Mesenchymal stem cell (in vitro differentiated cells and primary cell): Measurements from ENCODE around the gene CYBC1.
A peak's percentile ranks its signal among the peaks of the same experiment; 100 is the strongest.

Experiments
- DNase-seq: peaks from one replicate; pipeline ENCODE4 v3.0.0-alpha.2; 2013
- H2AFZ ChIP-seq: one replicate; pipeline ENCODE4 v1.6.1; 2013; ENCODE audit warnings: low read depth, mild to moderate bottlenecking, control low read depth, inconsistent platforms, low read length, moderate library complexity
- H2AK5ac ChIP-seq: 2 replicates; pipeline ENCODE4 v1.6.1; 2013; ENCODE audit warnings: low read length, moderate library complexity, mild to moderate bottlenecking, inconsistent platforms; ENCODE audit not compliant: severe bottlenecking
- H2BK120ac ChIP-seq: one replicate; pipeline ENCODE4 v1.6.1; 2013; ENCODE audit warnings: low read depth, mild to moderate bottlenecking, inconsistent platforms, low read length, moderate library complexity
- H2BK12ac ChIP-seq, 2 experiments: one replicate each; pipeline ENCODE4 v1.6.1; 2013; ENCODE audit warnings: inconsistent platforms in 2 of 2, low read length in 2 of 2, mild to moderate bottlenecking in 2 of 2, moderate library complexity in 2 of 2, control low read depth in 1 of 2
- H2BK15ac ChIP-seq: one replicate; pipeline ENCODE4 v1.6.1; 2013; ENCODE audit warnings: mild to moderate bottlenecking, low read depth, inconsistent platforms; ENCODE audit not compliant: poor library complexity, severe bottlenecking
- H2BK5ac ChIP-seq: 2 replicates; pipeline ENCODE4 v1.6.1; 2013; ENCODE audit warnings: low read depth, mild to moderate bottlenecking, low read length, control low read depth, inconsistent platforms; ENCODE audit not compliant: poor library complexity, severe bottlenecking
- H3K14ac ChIP-seq, 2 experiments: one replicate each; pipeline ENCODE4 v1.6.1; 2013; ENCODE audit warnings: inconsistent platforms in 2 of 2, low read length in 2 of 2, control low read depth in 1 of 2, mild to moderate bottlenecking in 1 of 2, moderate library complexity in 1 of 2
- H3K18ac ChIP-seq, 2 experiments: one replicate each; pipeline ENCODE4 v1.6.1; 2013; ENCODE audit warnings: inconsistent platforms in 2 of 2, low read length in 2 of 2, control low read depth in 1 of 2, low read depth in 1 of 2, mild to moderate bottlenecking in 1 of 2
- H3K23ac ChIP-seq, 2 experiments: one replicate each; pipeline ENCODE4 v1.6.1; 2013; ENCODE audit warnings: inconsistent platforms in 2 of 2, low read length in 2 of 2, mild to moderate bottlenecking in 2 of 2, moderate library complexity in 2 of 2, control low read depth in 1 of 2
- H3K27ac ChIP-seq: 2 replicates; pipeline ENCODE4 v1.5.1; 2013; ENCODE audit warnings: mild to moderate bottlenecking, moderate library complexity, low read length, control low read depth, inconsistent platforms; ENCODE audit not compliant: poor library complexity, severe bottlenecking
- H3K27me3 ChIP-seq, 2 experiments: 2 replicates each; pipeline versions ENCODE4 v1.6.1 to v1.7.0; 2013; ENCODE audit warnings: low read length in 2 of 2, mild to moderate bottlenecking in 2 of 2, moderate library complexity in 2 of 2, control low read depth in 1 of 2, inconsistent platforms in 1 of 2; ENCODE audit not compliant: control insufficient read depth in 1 of 2, insufficient read depth in 1 of 2
- H3K36me3 ChIP-seq, 2 experiments: 2 replicates each; pipeline versions ENCODE4 v1.6.1 to v1.7.0; 2013; ENCODE audit warnings: low read length in 2 of 2, control low read depth in 1 of 2, inconsistent platforms in 1 of 2, low read depth in 1 of 2, mild to moderate bottlenecking in 1 of 2; ENCODE audit not compliant: insufficient read depth in 2 of 2, control insufficient read depth in 1 of 2
- H3K4ac ChIP-seq, 2 experiments: one replicate each; pipeline ENCODE4 v1.6.1; 2013; ENCODE audit warnings: inconsistent platforms in 2 of 2, low read length in 2 of 2, mild to moderate bottlenecking in 2 of 2, moderate library complexity in 2 of 2, control low read depth in 1 of 2, low read depth in 1 of 2
- H3K4me1 ChIP-seq: 2 replicates; pipeline ENCODE4 v1.6.1; 2013; ENCODE audit warnings: low read depth, low read length, control low read depth; ENCODE audit not compliant: control insufficient read depth, insufficient read depth
- H3K4me2 ChIP-seq: 2 replicates; pipeline ENCODE4 v1.6.1; 2013; ENCODE audit warnings: low read length, mild to moderate bottlenecking, inconsistent platforms; ENCODE audit not compliant: poor library complexity, severe bottlenecking
- H3K4me3 ChIP-seq, 2 experiments: 2 replicates each; pipeline versions ENCODE4 v1.5.1 to v1.7.0; 2013; ENCODE audit warnings: low read length in 2 of 2, mild to moderate bottlenecking in 2 of 2, control low read depth in 1 of 2, low read depth in 1 of 2; ENCODE audit not compliant: insufficient read depth in 1 of 2
- H3K79me1 ChIP-seq: replicated peaks from 2 replicates; pipeline ENCODE4 v1.6.1; 2013; ENCODE audit warnings: mild to moderate bottlenecking, control low read depth, low read length, inconsistent platforms; ENCODE audit not compliant: poor library complexity, severe bottlenecking
- H3K9ac ChIP-seq: 2 replicates; pipeline ENCODE4 v1.7.0; 2013; ENCODE audit warnings: mild to moderate bottlenecking, low read length, moderate library complexity
- H3K9me3 ChIP-seq: 2 replicates; pipeline ENCODE4 v1.7.0; 2013; ENCODE audit warnings: mild to moderate bottlenecking, low read length; ENCODE audit not compliant: control insufficient read depth
- H4K8ac ChIP-seq: one replicate; pipeline ENCODE4 v1.6.1; 2013; ENCODE audit warnings: inconsistent platforms, mild to moderate bottlenecking, low read length, moderate library complexity
- H4K91ac ChIP-seq: one replicate; pipeline ENCODE4 v1.6.1; 2013; ENCODE audit warnings: mild to moderate bottlenecking, low read length, inconsistent platforms
- WGBS: methylation state at CpG from one replicate; pipeline ENCODE4 v1.1.7; 2013; ENCODE audit warnings: mixed read lengths; 5-methylcytosine and 5-hydroxymethylcytosine counted together

CYBC1 gene

GRCh38 chr17:82411396-82412053 is 39.0 kb downstream of the CYBC1 start:
- Histone ChIP-seq H2AFZ (no peak overlapping the region), H2AK5ac (no peak overlapping the region), H3K27ac (no peak overlapping the region), H3K9ac (no peak overlapping the region), H2BK120ac (no peak overlapping the region), H2BK15ac (no peak overlapping the region), H4K8ac (no peak overlapping the region), H4K91ac (no peak overlapping the region), H3K14ac (no peak overlapping the region), H3K4ac (no peak overlapping the region), H2BK12ac (no peak overlapping the region), H3K27me3 (no peaks in the 10 kb centered on the region), H3K36me3 (peaks cover 12 to 23% of the 10 kb centered on the region in 2 experiments), H3K4me1 (peaks cover 41% of the 10 kb centered on the region), H3K23ac (no peak overlapping the region), H3K4me2 (no peak overlapping the region), H3K18ac (no peak overlapping the region), H3K79me1 (peaks cover 21% of the 10 kb centered on the region), H2BK5ac (no peak overlapping the region), H3K9me3 (no peaks in the 10 kb centered on the region), H3K4me3 (no peak overlapping the region)
- no peak for DNase-seq
- 96% methylated on average over 24 of the region's 24 CpGs for WGBS

GRCh38 chr17:82410014-82410716 is 40.4 kb downstream of the CYBC1 start:
- no peak overlapping the region for H3K4me2 ChIP-seq
- no peak overlapping the region for H3K14ac ChIP-seq
- no peak overlapping the region for H3K23ac ChIP-seq
- no peaks in the 10 kb centered on the region for H3K9me3 ChIP-seq
- 97% methylated on average over 12 of the region's 14 CpGs for WGBS
- no peak overlapping the region for H2BK120ac ChIP-seq
- H2BK15ac ChIP-seq: no peak overlapping the region
- peak overlapping the region; percentile 58 for H2AK5ac ChIP-seq
- H4K91ac ChIP-seq: no peak overlapping the region
- no peak overlapping the region for H3K9ac ChIP-seq
- H3K27me3 ChIP-seq: no peaks in the 10 kb centered on the region
- H3K4me1 ChIP-seq: peaks cover 43% of the 10 kb centered on the region
- H2BK12ac ChIP-seq: no peak overlapping the region
- H3K4ac ChIP-seq: no peak overlapping the region
- no peak for DNase-seq
- H2BK5ac ChIP-seq: no peak overlapping the region
- H3K27ac ChIP-seq: no peak overlapping the region
- no peak overlapping the region for H3K4me3 ChIP-seq
- H4K8ac ChIP-seq: no peak overlapping the region
- peaks cover 14 to 28% of the 10 kb centered on the region in 2 experiments for H3K36me3 ChIP-seq
- no peak overlapping the region for H3K18ac ChIP-seq
- peaks cover 23% of the 10 kb centered on the region for H3K79me1 ChIP-seq
- no peak overlapping the region for H2AFZ ChIP-seq

GRCh38 chr17:82408938-82409318 is 41.6 kb downstream of the CYBC1 start:
- Histone ChIP-seq H3K9me3 (no peaks in the 10 kb centered on the region), H3K36me3 (peaks cover 17 to 33% of the 10 kb centered on the region in 2 experiments), H3K18ac (no peak overlapping the region), H4K91ac (no peak overlapping the region), H2BK120ac (no peak overlapping the region), H3K9ac (no peak overlapping the region), H3K79me1 (peaks cover 18% of the 10 kb centered on the region), H2BK12ac (no peak overlapping the region), H3K4ac (no peak overlapping the region), H3K27me3 (no peaks in the 10 kb centered on the region), H2BK15ac (no peak overlapping the region), H4K8ac (no peak overlapping the region), H3K4me2 (no peak overlapping the region), H3K27ac (no peak overlapping the region), H3K4me3 (no peak overlapping the region), H3K23ac (no peak overlapping the region), H2BK5ac (no peak overlapping the region), H3K4me1 (peaks cover 46% of the 10 kb centered on the region), H3K14ac (no peak overlapping the region), H2AK5ac (peak overlapping the region; percentile 17), H2AFZ (no peak overlapping the region)
- no peak for DNase-seq
- WGBS: 94% methylated on average over 21 of the region's 21 CpGs

GRCh38 chr17:82408288-82408937 is 42.1 kb downstream of the CYBC1 start:
- no peak overlapping the region for H3K4ac ChIP-seq
- H3K14ac ChIP-seq: no peak overlapping the region
- peaks cover 22 to 38% of the 10 kb centered on the region in 2 experiments for H3K36me3 ChIP-seq
- no peak overlapping the region for H3K18ac ChIP-seq
- H3K27me3 ChIP-seq: no peaks in the 10 kb centered on the region
- H4K91ac ChIP-seq: no peak overlapping the region
- no peak overlapping the region for H2AFZ ChIP-seq
- H2AK5ac ChIP-seq: no peak overlapping the region
- H3K4me3 ChIP-seq: no peak overlapping the region
- DNase-seq: no peak
- peaks cover 17% of the 10 kb centered on the region for H3K79me1 ChIP-seq
- H3K27ac ChIP-seq: peak overlapping the region; percentile 35
- H2BK12ac ChIP-seq: no peak overlapping the region
- H3K4me1 ChIP-seq: peaks cover 51% of the 10 kb centered on the region
- no peak overlapping the region for H3K23ac ChIP-seq
- no peak overlapping the region for H3K4me2 ChIP-seq
- no peak overlapping the region for H2BK15ac ChIP-seq
- H4K8ac ChIP-seq: no peak overlapping the region
- H2BK5ac ChIP-seq: no peak overlapping the region
- 91% methylated on average over 15 of the region's 15 CpGs for WGBS
- no peaks in the 10 kb centered on the region for H3K9me3 ChIP-seq
- H3K9ac ChIP-seq: no peak overlapping the region
- H2BK120ac ChIP-seq: no peak overlapping the region
